ENCODE results near the gene AOPEP. TPM values are rescaled to one million over a fixed set of nuclear protein-coding genes. Genes with fewer than 3 reads are reported as not detected.

AOPEP gene
- total and polyA plus RNA-seq, 2 of the 13 experiments (the other 11 are each of a cell fraction or from before 2014, with no cell fraction given), result 22.2 to 41.6 TPM

DNA sequence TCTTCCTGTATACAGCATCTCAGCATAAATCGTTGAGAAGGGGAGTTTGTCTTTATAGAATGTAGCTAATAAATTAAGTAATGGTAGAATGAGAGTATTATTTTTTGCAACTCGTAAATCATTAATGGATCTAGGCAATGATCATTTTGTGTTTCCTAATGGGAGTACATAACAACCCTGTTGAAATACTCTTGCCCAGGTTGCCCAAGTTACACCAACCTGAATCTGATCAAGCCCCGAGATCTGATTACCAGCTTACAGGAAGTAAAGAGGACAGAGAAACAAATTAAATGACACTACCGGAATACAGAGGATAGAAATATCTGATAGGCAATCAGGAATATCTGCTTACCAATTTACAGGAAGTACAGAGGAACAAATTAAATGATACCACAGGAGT is 107.3 kb downstream of the AOPEP start (continued):
- TF ChIP-seq, protein P1, sequence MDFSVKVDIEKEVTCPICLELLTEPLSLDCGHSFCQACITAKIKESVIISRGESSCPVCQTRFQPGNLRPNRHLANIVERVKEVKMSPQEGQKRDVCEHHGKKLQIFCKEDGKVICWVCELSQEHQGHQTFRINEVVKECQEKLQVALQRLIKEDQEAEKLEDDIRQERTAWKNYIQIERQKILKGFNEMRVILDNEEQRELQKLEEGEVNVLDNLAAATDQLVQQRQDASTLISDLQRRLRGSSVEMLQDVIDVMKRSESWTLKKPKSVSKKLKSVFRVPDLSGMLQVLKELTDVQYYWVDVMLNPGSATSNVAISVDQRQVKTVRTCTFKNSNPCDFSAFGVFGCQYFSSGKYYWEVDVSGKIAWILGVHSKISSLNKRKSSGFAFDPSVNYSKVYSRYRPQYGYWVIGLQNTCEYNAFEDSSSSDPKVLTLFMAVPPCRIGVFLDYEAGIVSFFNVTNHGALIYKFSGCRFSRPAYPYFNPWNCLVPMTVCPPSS (IDR thresholded peaks at IDR 0.05), result no peak
- TF ChIP-seq, protein P2, sequence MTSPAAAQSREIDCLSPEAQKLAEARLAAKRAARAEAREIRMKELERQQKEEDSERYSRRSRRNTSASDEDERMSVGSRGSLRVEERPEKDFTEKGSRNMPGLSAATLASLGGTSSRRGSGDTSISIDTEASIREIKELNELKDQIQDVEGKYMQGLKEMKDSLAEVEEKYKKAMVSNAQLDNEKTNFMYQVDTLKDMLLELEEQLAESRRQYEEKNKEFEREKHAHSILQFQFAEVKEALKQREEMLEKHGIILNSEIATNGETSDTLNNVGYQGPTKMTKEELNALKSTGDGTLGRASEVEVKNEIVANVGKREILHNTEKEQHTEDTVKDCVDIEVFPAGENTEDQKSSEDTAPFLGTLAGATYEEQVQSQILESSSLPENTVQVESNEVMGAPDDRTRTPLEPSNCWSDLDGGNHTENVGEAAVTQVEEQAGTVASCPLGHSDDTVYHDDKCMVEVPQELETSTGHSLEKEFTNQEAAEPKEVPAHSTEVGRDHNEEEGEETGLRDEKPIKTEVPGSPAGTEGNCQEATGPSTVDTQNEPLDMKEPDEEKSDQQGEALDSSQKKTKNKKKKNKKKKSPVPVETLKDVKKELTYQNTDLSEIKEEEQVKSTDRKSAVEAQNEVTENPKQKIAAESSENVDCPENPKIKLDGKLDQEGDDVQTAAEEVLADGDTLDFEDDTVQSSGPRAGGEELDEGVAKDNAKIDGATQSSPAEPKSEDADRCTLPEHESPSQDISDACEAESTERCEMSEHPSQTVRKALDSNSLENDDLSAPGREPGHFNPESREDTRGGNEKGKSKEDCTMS (CRISPR knock-in tag; conservative IDR thresholded peaks at IDR 0.05), result no peak
- no peak for TF ChIP-seq ZNF788 (CRISPR knock-in tag; IDR thresholded peaks at IDR 0.05; ENCODE audit: borderline replicate concordance)

DNA sequence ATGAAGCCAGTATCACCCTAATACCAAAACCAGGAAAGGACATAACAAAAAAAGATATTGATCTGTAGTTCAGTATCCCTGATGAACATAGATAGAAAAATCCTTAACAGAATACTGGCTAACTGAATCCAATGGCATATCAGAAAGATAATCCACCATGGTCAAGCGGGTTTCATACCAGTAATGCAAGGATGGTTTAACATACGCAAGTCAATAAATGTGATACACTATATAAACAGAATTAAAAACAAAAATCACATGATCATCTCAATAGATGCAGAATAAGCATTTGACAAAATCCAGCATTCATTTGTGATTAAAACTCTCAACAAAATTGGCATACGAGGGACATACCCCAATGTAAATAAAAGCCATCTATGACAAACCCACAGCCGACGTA is 110.9 kb downstream of the AOPEP start:
- no TSS peak for BruUV-seq (replicated peaks)
- ATAC-seq, result no peak
- TF ChIP-seq HNRNPH1 (optimal IDR thresholded peaks at IDR 0.05; ENCODE audit: low read depth, low read length) (no peak), ZMYM3 (CRISPR knock-in tag; IDR thresholded peaks at IDR 0.05) (no peak), CENPX (CRISPR knock-in tag; IDR thresholded peaks at IDR 0.05) (no peak), ZFP36 (IDR thresholded peaks at IDR 0.05; ENCODE audit: borderline replicate concordance, low read depth, low read length, partially characterized antibody) (no peak), REL (CRISPR knock-in tag; conservative IDR thresholded peaks at IDR 0.05) (no peak)
- TF ChIP-seq, protein P3, sequence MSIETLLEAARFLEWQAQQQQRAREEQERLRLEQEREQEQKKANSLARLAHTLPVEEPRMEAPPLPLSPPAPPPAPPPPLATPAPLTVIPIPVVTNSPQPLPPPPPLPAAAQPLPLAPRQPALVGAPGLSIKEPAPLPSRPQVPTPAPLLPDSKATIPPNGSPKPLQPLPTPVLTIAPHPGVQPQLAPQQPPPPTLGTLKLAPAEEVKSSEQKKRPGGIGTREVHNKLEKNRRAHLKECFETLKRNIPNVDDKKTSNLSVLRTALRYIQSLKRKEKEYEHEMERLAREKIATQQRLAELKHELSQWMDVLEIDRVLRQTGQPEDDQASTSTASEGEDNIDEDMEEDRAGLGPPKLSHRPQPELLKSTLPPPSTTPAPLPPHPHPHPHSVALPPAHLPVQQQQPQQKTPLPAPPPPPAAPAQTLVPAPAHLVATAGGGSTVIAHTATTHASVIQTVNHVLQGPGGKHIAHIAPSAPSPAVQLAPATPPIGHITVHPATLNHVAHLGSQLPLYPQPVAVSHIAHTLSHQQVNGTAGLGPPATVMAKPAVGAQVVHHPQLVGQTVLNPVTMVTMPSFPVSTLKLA (IDR thresholded peaks at IDR 0.05), result no peak
- TF ChIP-seq, protein P4, sequence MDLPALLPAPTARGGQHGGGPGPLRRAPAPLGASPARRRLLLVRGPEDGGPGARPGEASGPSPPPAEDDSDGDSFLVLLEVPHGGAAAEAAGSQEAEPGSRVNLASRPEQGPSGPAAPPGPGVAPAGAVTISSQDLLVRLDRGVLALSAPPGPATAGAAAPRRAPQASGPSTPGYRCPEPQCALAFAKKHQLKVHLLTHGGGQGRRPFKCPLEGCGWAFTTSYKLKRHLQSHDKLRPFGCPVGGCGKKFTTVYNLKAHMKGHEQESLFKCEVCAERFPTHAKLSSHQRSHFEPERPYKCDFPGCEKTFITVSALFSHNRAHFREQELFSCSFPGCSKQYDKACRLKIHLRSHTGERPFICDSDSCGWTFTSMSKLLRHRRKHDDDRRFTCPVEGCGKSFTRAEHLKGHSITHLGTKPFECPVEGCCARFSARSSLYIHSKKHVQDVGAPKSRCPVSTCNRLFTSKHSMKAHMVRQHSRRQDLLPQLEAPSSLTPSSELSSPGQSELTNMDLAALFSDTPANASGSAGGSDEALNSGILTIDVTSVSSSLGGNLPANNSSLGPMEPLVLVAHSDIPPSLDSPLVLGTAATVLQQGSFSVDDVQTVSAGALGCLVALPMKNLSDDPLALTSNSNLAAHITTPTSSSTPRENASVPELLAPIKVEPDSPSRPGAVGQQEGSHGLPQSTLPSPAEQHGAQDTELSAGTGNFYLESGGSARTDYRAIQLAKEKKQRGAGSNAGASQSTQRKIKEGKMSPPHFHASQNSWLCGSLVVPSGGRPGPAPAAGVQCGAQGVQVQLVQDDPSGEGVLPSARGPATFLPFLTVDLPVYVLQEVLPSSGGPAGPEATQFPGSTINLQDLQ (CRISPR knock-in tag; IDR thresholded peaks at IDR 0.05), result no peak

More for the DNA sequence above, 110.9 kb downstream of the AOPEP start:
- Histone ChIP-seq H4K20me1 (ENCODE audit: insufficient read depth, low read length) (no peaks in the 10 kb centered on the region), H3K9me3 (ENCODE audit: low read length) (peaks cover 6% of the 10 kb centered on the region; the same call in 1 of the 2 replicates), H3K4me2 (ENCODE audit: low read depth, low read length) (no peak overlapping the region), H3K27me3 (ENCODE audit: control insufficient read depth in 1 of 2, insufficient read depth in 2 of 2, low read length in 2 of 2) (no peaks in the 10 kb centered on the region), H3K4me3 (replicated peaks in 1 of 3; ENCODE audit: insufficient read depth in 1 of 3, low read depth in 2 of 3, low read length in 3 of 3) (no peak overlapping the region), H3K9ac (ENCODE audit: insufficient read depth, low read depth, low read length) (no peak overlapping the region), H3K27ac (ENCODE audit: extremely low read length, insufficient read depth, low read length) (no peak overlapping the region), H3K36me3 (replicated peaks in 1 of 2; ENCODE audit: control insufficient read depth in 1 of 2, insufficient read depth in 2 of 2, low read length in 2 of 2) (no peaks in the 10 kb centered on the region), H3K79me2 (ENCODE audit: insufficient read depth, low read length) (no peaks in the 10 kb centered on the region), H3K4me1 (ENCODE audit: insufficient read depth, low read length) (peaks cover 32% of the 10 kb centered on the region), H2AFZ (ENCODE audit: low read length) (no peak overlapping the region)
- FAIRE-seq (no peak), DNase-seq (ENCODE audit: low spot score) (no peak)
- ChIA-PET POLR2A (no interaction called here), CTCF (ENCODE audit: low intra/inter-chr PET ratio, low total read pairs) (no interaction called here)
- in situ Hi-C loops (cut with HindIII; ENCODE audit: extremely low pct_ligation_motif_present, low pct_unique_long_range_greater_than_20kb), result no loop called here
- WGBS (ENCODE audit: low lambda C conversion rate), result 78% methylated on average over 5 of the region's 5 CpGs
- intact Hi-C loops (cut with micrococcal nuclease; ENCODE audit: unreplicated experiment), result no loop called here
